ENCODE results near the gene CA7.

DNA sequence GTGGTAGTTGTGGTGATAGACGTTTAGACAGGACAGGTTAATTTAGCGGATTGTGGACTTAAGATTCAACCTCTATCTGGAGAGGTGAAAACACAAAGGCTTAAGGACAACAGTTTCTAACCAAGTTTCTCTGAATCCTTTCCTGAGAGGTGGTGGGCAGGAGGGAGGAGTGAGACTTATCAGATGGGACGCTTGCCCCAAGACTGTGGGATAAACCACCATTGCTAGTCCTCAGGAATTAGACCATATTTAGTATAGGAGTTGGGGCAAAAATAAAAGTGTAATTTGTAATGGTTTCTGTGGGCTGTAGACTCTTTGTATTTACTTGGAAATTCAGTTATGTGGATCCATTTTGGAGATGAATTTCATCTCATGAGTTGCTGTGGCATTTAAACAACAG lies 42.7 kb downstream of the CA7 start:
- TF ChIP-seq POLR2A (IDR thresholded peaks at IDR 0.05; ENCODE audit: low read length) (no peak), GATA1 (IDR thresholded peaks at IDR 0.05; ENCODE audit: low read depth, low read length) (no peak)

All from erythroblast (primary cell).